C4-2B (cell line): ENCODE results near the gene CST9.

Source experiments
- ZFX ChIP-seq: fragments of 450-650 bp; IDR thresholded peaks from 2 replicates; pipeline ENCODE4 v1.6.1; 2017
- TF ChIP-seq, protein P1 (sequence below): fragments of 450-650 bp; conservative IDR thresholded peaks from 2 replicates; pipeline ENCODE4 v1.5.1; 2017; ENCODE audit warnings: mild to moderate bottlenecking

DNA sequence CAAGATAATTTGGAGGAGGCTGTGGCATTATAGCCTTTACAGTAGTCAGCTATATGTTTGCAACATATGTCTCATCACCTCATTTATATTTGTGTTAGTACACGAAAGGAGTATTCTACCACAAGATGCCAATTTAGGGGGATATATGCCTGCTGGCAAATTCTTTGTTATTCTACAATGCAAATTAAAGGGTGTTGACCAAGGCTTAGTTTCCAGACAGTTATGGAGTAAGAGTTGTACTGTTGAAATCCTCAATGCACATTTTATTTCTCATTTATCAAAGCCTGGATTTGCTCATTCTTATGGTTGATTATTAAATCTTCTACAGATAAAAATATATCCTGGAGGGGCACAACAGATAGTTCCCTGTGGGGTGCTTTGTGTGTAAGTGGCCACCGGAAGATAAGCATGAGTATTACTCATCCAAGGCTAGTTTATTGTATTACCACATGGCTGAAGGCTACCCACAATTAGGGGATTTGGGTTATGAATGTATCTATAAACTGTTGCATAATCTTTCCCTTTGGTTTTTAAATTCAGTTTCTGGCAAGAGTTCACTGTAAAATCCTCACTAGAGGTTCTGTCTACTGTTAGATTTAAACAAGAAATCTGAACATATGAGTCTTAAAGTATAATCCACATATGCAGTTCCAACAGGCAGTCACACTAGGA is 9.0 kb downstream of the CST9 start:
- TF ChIP-seq, protein P1, sequence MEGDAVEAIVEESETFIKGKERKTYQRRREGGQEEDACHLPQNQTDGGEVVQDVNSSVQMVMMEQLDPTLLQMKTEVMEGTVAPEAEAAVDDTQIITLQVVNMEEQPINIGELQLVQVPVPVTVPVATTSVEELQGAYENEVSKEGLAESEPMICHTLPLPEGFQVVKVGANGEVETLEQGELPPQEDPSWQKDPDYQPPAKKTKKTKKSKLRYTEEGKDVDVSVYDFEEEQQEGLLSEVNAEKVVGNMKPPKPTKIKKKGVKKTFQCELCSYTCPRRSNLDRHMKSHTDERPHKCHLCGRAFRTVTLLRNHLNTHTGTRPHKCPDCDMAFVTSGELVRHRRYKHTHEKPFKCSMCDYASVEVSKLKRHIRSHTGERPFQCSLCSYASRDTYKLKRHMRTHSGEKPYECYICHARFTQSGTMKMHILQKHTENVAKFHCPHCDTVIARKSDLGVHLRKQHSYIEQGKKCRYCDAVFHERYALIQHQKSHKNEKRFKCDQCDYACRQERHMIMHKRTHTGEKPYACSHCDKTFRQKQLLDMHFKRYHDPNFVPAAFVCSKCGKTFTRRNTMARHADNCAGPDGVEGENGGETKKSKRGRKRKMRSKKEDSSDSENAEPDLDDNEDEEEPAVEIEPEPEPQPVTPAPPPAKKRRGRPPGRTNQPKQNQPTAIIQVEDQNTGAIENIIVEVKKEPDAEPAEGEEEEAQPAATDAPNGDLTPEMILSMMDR: no peak
- TF ChIP-seq ZFX: no peak
